ENCODE data around the gene P2RX6. TPM values are rescaled to one million over a fixed set of nuclear protein-coding genes. Genes with fewer than 3 reads are reported as not detected.

The P2RX6 gene
- total and polyA plus RNA-seq, 9 of the 15 experiments (the other 6 are each of a cell fraction or from before 2014, with no cell fraction given), result 0.01 to 3.9 (median 1.5) TPM; not detected in 1

- TF ChIP-seq XRCC3 (IDR thresholded peaks at IDR 0.05), result no peak
- no peak for TF ChIP-seq PTBP1 (IDR thresholded peaks at IDR 0.05; ENCODE audit: low read depth, low read length)
- TF ChIP-seq ZNF830 (CRISPR knock-in tag; IDR thresholded peaks at IDR 0.05), result no peak
- TF ChIP-seq ZBTB17 (CRISPR knock-in tag; IDR thresholded peaks at IDR 0.05), result no peak
- TF ChIP-seq ZNF644 (tag; IDR thresholded peaks at IDR 0.05; ENCODE audit: low read depth), result no peak
- TF ChIP-seq STAT6 (CRISPR knock-in tag; IDR thresholded peaks at IDR 0.05), result no peak
- TF ChIP-seq HINFP (tag; conservative IDR thresholded peaks at IDR 0.05; ENCODE audit: low read depth), result no peak
- TF ChIP-seq ZNF324 (CRISPR knock-in tag; IDR thresholded peaks at IDR 0.05), result no peak
- no peak for TF ChIP-seq PCBP1 (IDR thresholded peaks at IDR 0.05; ENCODE audit: low read depth, low read length, poor library complexity, severe bottlenecking)
- TF ChIP-seq E2F1 (CRISPR knock-in tag; IDR thresholded peaks at IDR 0.05), result no peak
- TF ChIP-seq GTF2F1 (IDR thresholded peaks at IDR 0.05; ENCODE audit: low read depth, low read length), result no peak
- TF ChIP-seq TOE1 (IDR thresholded peaks at IDR 0.05; ENCODE audit: borderline replicate concordance), result no peak
- TF ChIP-seq TOE1 (CRISPR knock-in tag; IDR thresholded peaks at IDR 0.05; ENCODE audit: borderline replicate concordance, low read depth), result no peak
- no peak for TF ChIP-seq ETV1 (tag; conservative IDR thresholded peaks at IDR 0.05; ENCODE audit: low read depth)
- TF ChIP-seq FOXO4 (CRISPR knock-in tag; IDR thresholded peaks at IDR 0.05), result no peak
- TF ChIP-seq EGR1 (conservative IDR thresholded peaks at IDR 0.05), result no peak
- no peak for TF ChIP-seq HDGF (IDR thresholded peaks at IDR 0.05)
- TF ChIP-seq ZNF143 (CRISPR knock-in tag; IDR thresholded peaks at IDR 0.05), result no peak; the same call in 1 of the 2 replicates
- no peak for TF ChIP-seq CBFA2T2 (conservative IDR thresholded peaks at IDR 0.05)
- no peak for TF ChIP-seq TFAM (CRISPR knock-in tag; conservative IDR thresholded peaks at IDR 0.05)
- TF ChIP-seq ATF1 (CRISPR knock-in tag; IDR thresholded peaks at IDR 0.05), result no peak
- no peak for TF ChIP-seq ATF1 (tag; IDR thresholded peaks at IDR 0.05)
Observed at GRCh38 chr22:20968281-20968977, 46.5 kb upstream of the P2RX6 start (continued).

Measured in K562 (cell line).